ENCODE measurements around the gene FAM83G.

GRCh38 chr17:18960803-18961511 lies 43.6 kb downstream of the FAM83G start:
- TF ChIP-seq CTCF (IDR thresholded peaks at IDR 0.05) = peak; percentile 72 to 91 (median 81)
- TF ChIP-seq POLR2A (IDR thresholded peaks at IDR 0.05) = no peak

All from testis (tissue), 2 donors.